ENCODE data around the gene COBL.

Gene COBL

GRCh38 chr7:51025668-51026067 lies 290.9 kb downstream of the COBL start:
- H3K36me3 ChIP-seq, result no peaks in the 10 kb centered on the region

DNA sequence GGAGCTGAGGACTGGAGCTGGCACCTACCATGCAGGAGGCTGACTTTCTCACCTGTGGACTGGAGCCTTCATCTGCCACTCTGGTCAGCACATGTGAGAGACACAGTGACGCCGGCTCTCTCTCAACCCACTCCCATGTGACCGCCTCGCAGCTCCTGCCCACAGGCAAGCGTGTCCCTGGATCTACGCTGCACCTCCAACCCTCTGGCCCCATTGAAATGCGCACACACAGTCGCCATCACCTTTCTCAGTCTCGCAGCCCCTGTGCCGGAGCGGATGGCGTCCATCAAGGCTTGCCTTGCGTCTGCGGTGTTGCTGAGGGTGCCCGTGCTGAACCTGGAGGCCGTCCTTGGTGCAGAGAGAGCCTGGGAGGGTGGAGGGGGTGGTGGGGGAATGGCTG lies 291.7 kb downstream of the COBL start:
- no peaks in the 10 kb centered on the region for H3K9me3 ChIP-seq
- no peaks in the 10 kb centered on the region for H3K36me3 ChIP-seq
- no peak overlapping the region for H3K4me3 ChIP-seq (ENCODE audit: low read depth in 1 of 2, low read length in 1 of 2)
- no peaks in the 10 kb centered on the region for H3K4me1 ChIP-seq (ENCODE audit: control insufficient read depth in 1 of 2, insufficient read depth in 1 of 2, low read depth in 1 of 2, low read length in 1 of 2)
- TF ChIP-seq, protein P1, sequence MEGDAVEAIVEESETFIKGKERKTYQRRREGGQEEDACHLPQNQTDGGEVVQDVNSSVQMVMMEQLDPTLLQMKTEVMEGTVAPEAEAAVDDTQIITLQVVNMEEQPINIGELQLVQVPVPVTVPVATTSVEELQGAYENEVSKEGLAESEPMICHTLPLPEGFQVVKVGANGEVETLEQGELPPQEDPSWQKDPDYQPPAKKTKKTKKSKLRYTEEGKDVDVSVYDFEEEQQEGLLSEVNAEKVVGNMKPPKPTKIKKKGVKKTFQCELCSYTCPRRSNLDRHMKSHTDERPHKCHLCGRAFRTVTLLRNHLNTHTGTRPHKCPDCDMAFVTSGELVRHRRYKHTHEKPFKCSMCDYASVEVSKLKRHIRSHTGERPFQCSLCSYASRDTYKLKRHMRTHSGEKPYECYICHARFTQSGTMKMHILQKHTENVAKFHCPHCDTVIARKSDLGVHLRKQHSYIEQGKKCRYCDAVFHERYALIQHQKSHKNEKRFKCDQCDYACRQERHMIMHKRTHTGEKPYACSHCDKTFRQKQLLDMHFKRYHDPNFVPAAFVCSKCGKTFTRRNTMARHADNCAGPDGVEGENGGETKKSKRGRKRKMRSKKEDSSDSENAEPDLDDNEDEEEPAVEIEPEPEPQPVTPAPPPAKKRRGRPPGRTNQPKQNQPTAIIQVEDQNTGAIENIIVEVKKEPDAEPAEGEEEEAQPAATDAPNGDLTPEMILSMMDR (IDR thresholded peaks at IDR 0.05), result no peak
- H3K27ac ChIP-seq, result no peak overlapping the region
- H3K27me3 ChIP-seq, result no peaks in the 10 kb centered on the region

More at GRCh38 chr7:51025668-51026067, 290.9 kb downstream of the COBL start:
- Histone ChIP-seq H3K4me3 (ENCODE audit: low read depth in 1 of 2, low read length in 1 of 2) (no peak overlapping the region), H3K9me3 (no peaks in the 10 kb centered on the region), H3K4me1 (ENCODE audit: control insufficient read depth in 1 of 2, insufficient read depth in 1 of 2, low read depth in 1 of 2, low read length in 1 of 2) (no peaks in the 10 kb centered on the region), H3K27ac (no peak overlapping the region), H3K27me3 (no peaks in the 10 kb centered on the region)
- TF ChIP-seq, protein P1 (IDR thresholded peaks at IDR 0.05), result no peak

- H3K27ac ChIP-seq, result no peak overlapping the region
- no peak overlapping the region for H3K4me3 ChIP-seq (ENCODE audit: low read depth in 1 of 2, low read length in 1 of 2)
- no peaks in the 10 kb centered on the region for H3K9me3 ChIP-seq
- TF ChIP-seq, protein P1 (IDR thresholded peaks at IDR 0.05), result no peak
- no peaks in the 10 kb centered on the region for H3K4me1 ChIP-seq (ENCODE audit: control insufficient read depth in 1 of 2, insufficient read depth in 1 of 2, low read depth in 1 of 2, low read length in 1 of 2)
- H3K27me3 ChIP-seq, result no peaks in the 10 kb centered on the region
- no peaks in the 10 kb centered on the region for H3K36me3 ChIP-seq
Observed at GRCh38 chr7:51023547-51023946, 293.1 kb downstream of the COBL start.

DNA sequence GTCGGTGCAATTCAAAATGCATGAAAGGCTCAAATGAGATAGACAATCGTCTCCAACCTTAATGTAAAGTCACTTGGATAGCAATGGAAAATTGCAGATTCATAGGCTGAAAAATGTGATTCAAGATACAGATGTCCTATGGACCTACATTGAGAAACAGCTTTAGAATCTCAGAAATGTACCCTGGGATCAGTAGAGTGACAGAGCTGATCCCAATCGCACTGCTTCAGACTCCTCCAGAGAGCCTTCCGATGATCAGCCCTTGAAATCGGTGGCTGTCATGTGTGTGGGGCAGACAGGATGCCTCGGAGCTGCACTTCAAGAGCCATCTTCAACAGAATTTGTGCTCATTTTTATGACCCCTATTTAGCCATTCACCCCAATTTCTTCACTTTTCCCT lies 293.8 kb downstream of the COBL start:
- TF ChIP-seq, protein P1 (IDR thresholded peaks at IDR 0.05), result no peak
- Histone ChIP-seq H3K4me3 (ENCODE audit: low read depth in 1 of 2, low read length in 1 of 2) (no peak overlapping the region), H3K36me3 (no peaks in the 10 kb centered on the region), H3K27ac (no peak overlapping the region), H3K9me3 (no peaks in the 10 kb centered on the region), H3K27me3 (no peaks in the 10 kb centered on the region), H3K4me1 (ENCODE audit: control insufficient read depth in 1 of 2, insufficient read depth in 1 of 2, low read depth in 1 of 2, low read length in 1 of 2) (no peaks in the 10 kb centered on the region)

- TF ChIP-seq, protein P1 (IDR thresholded peaks at IDR 0.05), result no peak
- no peak overlapping the region for H3K27ac ChIP-seq
Observed at GRCh38 chr7:51021906-51022570, 294.6 kb downstream of the COBL start.

More at GRCh38 chr7:51021906-51022570, 294.6 kb downstream of the COBL start:
- Histone ChIP-seq H3K27me3 (no peaks in the 10 kb centered on the region), H3K36me3 (no peaks in the 10 kb centered on the region), H3K4me1 (ENCODE audit: control insufficient read depth in 1 of 2, insufficient read depth in 1 of 2, low read depth in 1 of 2, low read length in 1 of 2) (no peaks in the 10 kb centered on the region), H3K4me3 (ENCODE audit: low read depth in 1 of 2, low read length in 1 of 2) (no peak overlapping the region), H3K9me3 (no peaks in the 10 kb centered on the region)
